GM12892 (cell line): ENCODE data around the gene SMOC2.

ENCODE experiments used
- POLR2A ChIP-seq: IDR thresholded peaks from 2 replicates; pipeline ENCODE4 v1.6.1; 2011; ENCODE audit warnings: low read depth, low read length, control low read depth
- POLR2AphosphoS5 ChIP-seq: IDR thresholded peaks from 2 replicates; pipeline ENCODE4 v1.6.1; 2011; ENCODE audit warnings: low read depth, low read length, control low read depth
- TAF1 ChIP-seq: IDR thresholded peaks from 2 replicates; pipeline ENCODE4 v1.6.1; 2011; ENCODE audit warnings: low read depth, mild to moderate bottlenecking, control low read depth, low read length, borderline replicate concordance

DNA sequence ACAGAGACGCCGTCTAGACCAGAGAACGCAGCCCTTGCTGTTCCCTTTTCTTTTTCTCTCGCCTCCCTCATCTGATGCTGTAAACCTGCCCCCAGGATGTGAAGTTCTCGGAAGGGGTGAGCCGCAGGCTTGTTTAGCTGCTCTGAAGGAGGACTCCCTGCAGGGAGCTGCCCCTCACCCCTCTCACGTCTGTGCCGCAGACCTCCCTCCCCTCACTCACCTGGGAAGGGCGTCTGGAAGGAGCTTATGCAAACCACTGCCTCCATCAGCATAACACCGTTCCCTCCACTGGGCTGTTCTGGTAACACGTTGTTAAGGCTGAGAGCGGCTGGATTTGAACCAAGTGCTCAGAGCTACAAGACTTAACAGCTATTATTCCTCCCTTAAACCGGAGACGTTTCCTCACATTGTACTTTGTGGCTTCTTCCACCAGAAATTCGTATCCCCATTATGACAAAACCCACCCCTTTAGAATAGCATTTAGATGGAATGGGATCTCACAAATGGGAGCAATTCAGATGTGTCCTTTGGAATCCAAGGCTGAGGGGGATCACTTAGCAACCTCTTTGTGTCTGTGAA is 99.8 kb downstream of the SMOC2 start:
- TF ChIP-seq TAF1 = no peak
- no peak for TF ChIP-seq POLR2A
- no peak for TF ChIP-seq POLR2AphosphoS5
